Hypothalamus (tissue), 51 donors: ENCODE results near the gene TMEM39A.

Source experiments
- DNase-seq, 51 donors: peaks; one replicate each; lab custom pipeline; 2025; lab: John Stamatoyannopoulos, UW

Gene TMEM39A

DNA sequence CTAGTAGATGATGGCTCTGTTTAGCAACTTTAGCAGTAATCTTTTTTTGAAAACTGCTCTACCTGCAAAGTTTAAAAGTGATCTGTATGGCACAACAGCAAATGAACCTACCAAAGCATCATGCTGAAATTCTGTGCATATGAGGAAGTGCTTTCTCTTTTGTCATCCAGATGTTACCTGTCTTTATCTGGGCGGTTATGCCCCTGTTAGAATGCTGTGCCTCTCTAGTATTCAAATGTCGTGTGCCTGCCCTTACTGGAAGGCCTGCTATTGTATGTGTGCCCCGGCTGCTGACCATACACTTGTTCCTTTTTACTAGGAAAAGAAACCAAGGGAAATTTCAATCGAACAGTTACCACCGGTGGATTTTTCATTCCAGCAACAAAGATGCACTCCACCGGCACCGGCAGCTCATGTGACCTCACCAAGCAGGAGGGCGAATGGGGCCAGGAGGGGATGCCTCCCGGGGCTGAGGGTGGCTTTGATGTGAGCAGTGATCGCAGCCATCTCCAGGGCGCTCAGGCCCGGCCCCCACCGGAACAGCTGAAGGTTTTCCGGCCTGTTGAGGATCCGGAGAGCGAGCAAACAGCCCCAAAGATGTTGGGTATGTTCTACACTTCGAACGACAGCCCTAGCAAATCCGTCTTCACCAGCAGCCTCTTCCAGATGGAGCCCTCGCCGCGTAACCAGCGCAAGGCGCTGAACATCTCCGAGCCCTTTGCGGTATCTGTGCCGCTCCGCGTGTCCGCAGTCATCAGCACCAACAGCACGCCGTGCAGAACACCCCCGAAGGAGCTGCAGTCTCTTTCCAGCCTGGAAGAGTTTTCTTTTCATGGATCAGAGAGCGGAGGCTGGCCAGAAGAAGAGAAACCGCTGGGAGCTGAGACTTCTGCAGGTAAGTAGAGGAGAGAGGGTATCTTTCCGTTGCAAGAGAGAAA lies 61.6 kb downstream of the TMEM39A start:
- DNase-seq: peak in 1 of 51 donors; percentile 93

DNA sequence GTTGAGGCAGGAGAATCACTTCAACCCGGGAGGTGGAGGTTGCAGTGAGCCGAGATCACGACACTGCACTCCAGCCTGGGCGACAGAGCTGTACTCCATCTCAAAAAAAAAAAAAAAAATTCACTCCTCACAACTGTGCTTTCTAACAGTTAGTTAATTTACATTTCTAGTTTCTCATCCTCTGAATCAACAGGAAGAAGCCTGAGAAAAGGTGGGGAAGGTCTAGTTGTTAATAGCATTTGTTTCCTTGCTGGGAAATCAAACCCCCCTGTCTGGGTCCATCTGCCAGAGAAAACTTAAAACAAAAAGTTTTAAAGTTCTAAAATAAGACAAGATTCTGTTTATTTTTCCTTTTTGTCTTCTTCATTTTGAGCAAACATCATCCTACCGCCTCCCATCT lies 62.3 kb downstream of the TMEM39A start:
- DNase-seq: no peak

DNA sequence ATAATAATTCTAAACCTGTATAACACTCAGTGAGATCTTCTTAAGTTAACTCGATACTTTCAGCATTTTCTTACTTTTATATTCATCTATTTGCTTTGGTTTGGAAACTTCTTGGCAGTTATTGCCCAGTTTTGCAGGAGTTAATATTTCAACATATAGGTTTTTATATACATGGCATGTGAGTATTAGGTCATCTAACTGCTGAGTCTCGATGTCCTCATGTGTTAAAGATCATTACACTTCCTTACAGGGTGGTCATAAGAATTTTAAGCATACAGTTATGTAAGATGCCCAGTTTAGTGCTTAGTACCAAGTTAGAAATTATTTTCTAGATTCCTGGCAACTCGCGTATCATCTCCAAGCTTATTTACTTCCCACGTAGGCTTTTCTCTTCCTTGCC lies 62.9 kb downstream of the TMEM39A start:
- DNase-seq: no peak

DNA sequence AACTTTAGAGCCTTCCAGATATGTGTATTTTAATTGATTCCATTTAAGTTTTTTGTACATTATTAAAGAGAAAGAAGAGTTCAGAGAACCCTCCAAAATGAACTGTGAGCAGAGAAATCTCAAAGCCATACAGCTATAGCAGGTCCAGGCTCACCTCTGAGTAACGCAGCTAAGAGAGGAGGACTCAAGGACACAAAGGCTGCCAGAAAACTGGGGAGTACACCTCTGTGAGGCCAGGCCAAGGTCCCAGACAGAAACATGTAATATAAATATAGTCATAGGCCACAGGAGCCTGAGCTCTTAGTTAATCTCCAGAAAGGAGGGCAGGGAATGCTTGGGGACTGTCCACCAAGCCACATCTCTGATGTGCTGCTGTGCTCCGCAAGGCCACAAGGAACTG lies 66.5 kb downstream of the TMEM39A start:
- DNase-seq: no peak

DNA sequence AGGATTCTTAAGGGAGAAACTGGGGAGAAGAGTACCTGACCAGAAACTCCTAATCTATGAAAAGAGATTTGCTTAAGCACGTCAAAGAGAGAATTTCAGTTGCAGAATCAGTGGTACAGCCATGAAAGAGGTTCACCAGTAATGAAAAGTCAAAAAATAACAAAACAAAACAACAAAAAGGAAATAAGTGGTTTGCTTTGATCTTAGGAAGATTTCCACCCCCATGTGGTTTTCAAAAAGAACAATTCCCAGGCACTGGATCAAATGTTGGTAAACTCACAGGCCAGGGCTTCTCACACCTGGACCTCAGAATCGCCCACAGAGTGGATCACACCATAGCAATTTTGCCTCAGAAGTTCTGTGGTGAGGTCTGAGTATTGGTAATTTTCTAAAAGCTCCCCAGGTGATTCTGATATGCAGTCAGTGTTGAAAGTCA lies 67.5 kb downstream of the TMEM39A start:
- no peak for DNase-seq

DNA sequence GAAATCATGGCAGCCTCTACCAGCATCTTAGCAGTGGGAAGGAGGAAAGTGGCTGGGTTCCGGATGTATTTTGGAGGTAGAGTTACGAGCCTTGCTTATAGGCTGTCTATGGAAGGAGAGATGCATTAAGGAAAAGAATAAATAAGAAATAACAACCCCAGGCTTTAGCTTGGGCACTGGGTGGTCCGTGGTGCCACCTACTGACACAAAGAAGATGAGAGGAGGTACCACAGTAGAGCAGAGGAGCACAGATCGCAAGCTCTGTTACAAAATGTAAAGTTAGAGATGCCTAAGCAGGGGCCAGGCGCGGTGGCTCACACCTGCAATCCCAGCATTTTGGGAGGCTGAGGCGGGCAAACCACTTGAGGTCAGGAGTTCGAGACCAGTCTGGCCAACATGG lies 74.8 kb downstream of the TMEM39A start:
- peak in 1 of 51 donors; percentile 23 for DNase-seq

DNA sequence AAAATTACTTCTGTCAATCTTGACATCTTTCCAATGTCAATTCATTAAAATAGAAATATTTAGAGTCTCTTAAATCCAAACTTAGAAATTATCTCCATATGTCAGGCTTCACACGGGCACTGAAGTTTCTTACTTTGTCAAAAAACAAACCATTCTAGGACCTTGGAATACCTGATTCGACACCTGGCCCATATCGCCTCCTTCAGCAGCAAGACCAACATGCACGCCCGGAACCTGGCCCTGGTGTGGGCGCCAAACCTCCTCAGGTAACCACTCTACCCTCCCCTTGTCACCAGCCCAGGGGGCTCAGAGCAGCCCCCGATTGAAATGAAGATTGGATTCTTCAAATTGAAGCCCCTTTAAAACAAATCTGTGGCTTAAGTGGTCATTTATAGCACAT lies 81.3 kb downstream of the TMEM39A start:
- DNase-seq: no peak

DNA sequence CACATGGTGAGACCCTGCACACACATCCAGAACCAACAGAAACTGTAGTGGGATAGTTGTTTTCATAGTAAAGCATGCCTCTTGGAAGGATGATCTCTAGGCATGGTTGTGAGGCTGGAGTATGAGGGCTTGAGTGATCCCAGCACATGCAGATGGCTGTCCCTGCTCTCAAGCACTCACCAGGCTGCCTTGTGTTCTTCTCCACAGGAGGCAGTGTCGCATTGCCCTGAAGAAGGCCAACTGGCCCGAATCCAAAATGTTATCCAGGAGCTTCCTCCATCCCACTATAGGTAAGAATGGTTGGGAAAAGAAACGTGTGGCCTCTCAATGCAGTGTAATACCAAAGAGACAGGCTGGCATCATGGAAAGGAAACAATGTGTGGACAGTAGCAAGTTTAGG lies 82.7 kb downstream of the TMEM39A start:
- DNase-seq: no peak
